Prostate gland (tissue), 2 donors: ENCODE results near the gene AIFM2. TPM values are rescaled to one million over a fixed set of nuclear protein-coding genes. Genes with fewer than 3 reads are reported as not detected.

Experiments
- DNase-seq: peaks from one replicate; pipeline ENCODE4 v3.0.0-alpha.2; 2019; ENCODE audit warnings: low spot score
- H3K27ac ChIP-seq, 2 donors: fragments of 200-600 bp; sonication (generic); 2 replicates each; pipeline ENCODE4 v1.5.1; 2017 to 2019
- H3K27me3 ChIP-seq: fragments of 200-600 bp; sonication (generic); replicated peaks from 2 replicates; pipeline ENCODE4 v1.5.1; 2019; ENCODE audit not compliant: insufficient read depth
- H3K36me3 ChIP-seq, 2 donors: fragments of 200-600 bp; sonication (generic); 1 replicate in 1 of 2; 2 replicates in 1 of 2; pipeline versions ENCODE4 v1.5.1 to v1.8.1; 2017 to 2019
- H3K4me1 ChIP-seq: fragments of 200-600 bp; sonication (generic); replicated peaks from 2 replicates; pipeline ENCODE4 v1.5.1; 2019
- H3K4me3 ChIP-seq, 2 donors: fragments of 200-600 bp; sonication (generic); 2 replicates each; pipeline ENCODE4 v1.5.1; 2017 to 2019
- H3K9me3 ChIP-seq: fragments of 200-600 bp; sonication (generic); 2 replicates; pipeline ENCODE4 v1.5.1; 2017
- POLR2A ChIP-seq: fragments of 450-650 bp; IDR thresholded peaks from one replicate; pipeline ENCODE4 v1.6.1; 2016; ENCODE audit warnings: antibody characterized with exemption, mild to moderate bottlenecking
- POLR2AphosphoS5 ChIP-seq: sonication (generic); formaldehyde crosslinking; IDR thresholded peaks from one replicate; pipeline ENCODE4 v1.6.1; 2017; ENCODE audit warnings: antibody characterized with exemption
- WGBS: methylation state at CpG from one replicate; pipeline ENCODE4 v1.1.5; 2018; 5-methylcytosine and 5-hydroxymethylcytosine counted together
- intact Hi-C: fragments of 100-400 bp; cut with DNase I; formaldehyde crosslinking; loops from one replicate; pipeline ENCODE4 v1.14.2; 2022
- total RNA-seq, 2 donors: library from RNA; depleted of rRNA; stranded (reverse); fragments of >200 nt; gene quantifications; one replicate each; pipeline ENCODE4 v1.1.0, GENCODE V29; 2016
- TF ChIP-seq, protein P1 (sequence below), 4 experiments: fragments of 200-600 bp in 2 of 4; fragments of 450-650 bp in 2 of 4; sonication (generic) in 2 of 4; IDR thresholded peaks; 1 replicate in 3 of 4; 2 replicates in 1 of 4; pipeline ENCODE4 v1.5.1; 2016 to 2019; ENCODE audit warnings: antibody characterized with exemption in 4 of 4, mild to moderate bottlenecking in 2 of 4, moderate library complexity in 2 of 4

AIFM2 gene
- total RNA-seq, 2 donors from 2014 or later = 10.7 to 12.2 TPM

DNA sequence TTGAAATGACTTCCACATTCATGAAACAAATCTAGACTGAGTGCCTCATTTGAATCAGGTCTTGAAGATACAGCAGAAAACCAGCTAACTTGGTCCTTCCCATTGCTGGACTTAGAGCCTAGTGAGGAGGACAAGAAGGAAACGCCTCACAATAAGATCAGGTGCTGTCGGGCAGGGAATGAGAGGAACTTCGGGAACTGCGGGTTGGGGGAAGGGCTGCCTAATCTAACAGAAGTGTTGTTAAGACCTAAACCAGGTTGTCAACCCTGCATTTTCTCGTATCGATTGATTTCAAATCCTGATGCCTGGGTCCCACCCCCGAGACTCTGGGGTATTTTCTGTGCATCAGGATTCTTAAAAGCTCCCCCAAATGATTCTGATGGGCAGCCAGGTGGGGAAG lies 53.7 kb downstream of the AIFM2 start:
- TF ChIP-seq, protein P1, sequence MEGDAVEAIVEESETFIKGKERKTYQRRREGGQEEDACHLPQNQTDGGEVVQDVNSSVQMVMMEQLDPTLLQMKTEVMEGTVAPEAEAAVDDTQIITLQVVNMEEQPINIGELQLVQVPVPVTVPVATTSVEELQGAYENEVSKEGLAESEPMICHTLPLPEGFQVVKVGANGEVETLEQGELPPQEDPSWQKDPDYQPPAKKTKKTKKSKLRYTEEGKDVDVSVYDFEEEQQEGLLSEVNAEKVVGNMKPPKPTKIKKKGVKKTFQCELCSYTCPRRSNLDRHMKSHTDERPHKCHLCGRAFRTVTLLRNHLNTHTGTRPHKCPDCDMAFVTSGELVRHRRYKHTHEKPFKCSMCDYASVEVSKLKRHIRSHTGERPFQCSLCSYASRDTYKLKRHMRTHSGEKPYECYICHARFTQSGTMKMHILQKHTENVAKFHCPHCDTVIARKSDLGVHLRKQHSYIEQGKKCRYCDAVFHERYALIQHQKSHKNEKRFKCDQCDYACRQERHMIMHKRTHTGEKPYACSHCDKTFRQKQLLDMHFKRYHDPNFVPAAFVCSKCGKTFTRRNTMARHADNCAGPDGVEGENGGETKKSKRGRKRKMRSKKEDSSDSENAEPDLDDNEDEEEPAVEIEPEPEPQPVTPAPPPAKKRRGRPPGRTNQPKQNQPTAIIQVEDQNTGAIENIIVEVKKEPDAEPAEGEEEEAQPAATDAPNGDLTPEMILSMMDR (IDR thresholded peaks at IDR 0.05) = no peak
- TF ChIP-seq POLR2A (no peak), POLR2AphosphoS5 (no peak)
- Histone ChIP-seq H3K36me3 (no peaks in the 10 kb centered on the region), H3K9me3 (no peaks in the 10 kb centered on the region), H3K4me3 (no peak overlapping the region), H3K27me3 (no peaks in the 10 kb centered on the region), H3K27ac (no peak overlapping the region), H3K4me1 (no peaks in the 10 kb centered on the region)
- no peak for DNase-seq
- WGBS = 86% methylated on average over 7 of the region's 7 CpGs
- intact Hi-C loops = no loop called here

DNA sequence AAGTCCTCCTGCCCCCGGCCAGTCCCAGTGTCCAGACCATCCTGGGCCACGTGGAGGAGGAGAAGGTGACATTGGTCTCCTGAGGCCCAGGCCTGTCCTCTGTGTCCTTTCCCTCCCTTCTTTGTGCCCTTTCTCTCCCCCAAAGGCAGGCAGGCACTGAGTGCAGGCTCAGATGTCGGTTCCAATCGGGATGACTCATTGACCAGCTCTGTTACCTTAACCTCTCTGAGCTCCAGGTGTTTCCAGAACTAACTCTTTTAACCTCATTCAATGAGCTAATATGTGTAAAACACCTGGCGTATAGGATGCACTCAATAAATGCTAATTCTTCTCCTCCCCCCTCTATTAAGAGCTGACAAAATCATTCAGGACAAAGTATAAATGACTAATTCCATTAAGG lies 54.3 kb downstream of the AIFM2 start:
- Histone ChIP-seq H3K9me3 (no peaks in the 10 kb centered on the region), H3K27me3 (no peaks in the 10 kb centered on the region), H3K4me3 (no peak overlapping the region), H3K27ac (no peak overlapping the region), H3K36me3 (no peaks in the 10 kb centered on the region), H3K4me1 (no peaks in the 10 kb centered on the region)
- TF ChIP-seq POLR2AphosphoS5 (no peak), POLR2A (no peak)
- TF ChIP-seq, protein P1 (IDR thresholded peaks at IDR 0.05) = no peak
- intact Hi-C loops = no loop called here
- WGBS = 92% methylated on average over 5 of the region's 5 CpGs
- DNase-seq = no peak

DNA sequence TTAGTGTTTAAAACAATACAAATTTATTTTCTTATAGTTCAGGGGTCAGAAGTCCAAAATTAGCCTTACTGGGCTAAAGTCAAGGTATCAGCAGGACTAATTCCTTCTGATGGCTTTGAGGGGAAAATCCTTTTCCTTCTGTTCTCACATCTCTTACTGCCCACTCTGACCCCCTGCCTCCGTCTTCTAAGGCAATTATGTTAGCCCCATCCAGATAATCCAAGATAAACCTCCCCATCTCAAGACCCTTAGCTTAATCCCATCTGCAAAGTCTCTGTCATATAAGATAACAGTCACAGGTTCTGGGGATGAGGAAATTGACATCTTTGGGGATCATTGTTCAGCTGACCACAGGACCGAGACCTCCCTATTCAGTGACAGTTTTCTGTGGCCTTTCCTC lies 57.7 kb downstream of the AIFM2 start:
- Histone ChIP-seq H3K27ac (no peak overlapping the region), H3K4me3 (no peak overlapping the region), H3K27me3 (no peaks in the 10 kb centered on the region), H3K9me3 (no peaks in the 10 kb centered on the region), H3K4me1 (no peaks in the 10 kb centered on the region), H3K36me3 (no peaks in the 10 kb centered on the region)
- intact Hi-C loops = no loop called here
- no peak for DNase-seq
- 97% methylated on average over 2 of the region's 2 CpGs for WGBS
- TF ChIP-seq POLR2AphosphoS5 = no peak

DNA sequence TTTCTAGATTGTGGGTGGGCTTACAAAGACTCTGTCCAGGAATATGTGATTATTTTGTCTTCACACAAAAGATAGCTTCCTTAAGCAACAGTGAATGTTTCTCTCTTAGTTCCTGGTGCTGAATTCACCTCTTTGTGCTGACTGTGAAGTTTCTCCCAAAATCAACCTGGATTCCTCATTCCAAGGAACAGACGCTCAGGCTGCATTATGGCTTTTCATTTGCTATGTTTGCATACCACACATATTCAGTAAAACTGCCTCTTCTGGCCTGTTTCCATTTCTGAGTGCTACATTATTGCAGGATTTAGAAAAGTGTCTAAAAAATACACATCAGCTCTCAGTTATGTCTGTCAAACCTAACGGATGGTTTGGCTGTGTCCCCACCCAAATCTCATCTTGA lies 58.5 kb downstream of the AIFM2 start:
- intact Hi-C loops = no loop called here
- no peak for DNase-seq
- H3K4me3 ChIP-seq = no peak overlapping the region
- H3K4me1 ChIP-seq = no peaks in the 10 kb centered on the region
- H3K9me3 ChIP-seq = no peaks in the 10 kb centered on the region
- no peak overlapping the region for H3K27ac ChIP-seq
- no peaks in the 10 kb centered on the region for H3K27me3 ChIP-seq
- WGBS = 64% methylated on average over 2 of the region's 2 CpGs
- no peaks in the 10 kb centered on the region for H3K36me3 ChIP-seq
- TF ChIP-seq POLR2A = no peak
- TF ChIP-seq POLR2AphosphoS5 = no peak
- TF ChIP-seq, protein P1 (IDR thresholded peaks at IDR 0.05) = no peak

DNA sequence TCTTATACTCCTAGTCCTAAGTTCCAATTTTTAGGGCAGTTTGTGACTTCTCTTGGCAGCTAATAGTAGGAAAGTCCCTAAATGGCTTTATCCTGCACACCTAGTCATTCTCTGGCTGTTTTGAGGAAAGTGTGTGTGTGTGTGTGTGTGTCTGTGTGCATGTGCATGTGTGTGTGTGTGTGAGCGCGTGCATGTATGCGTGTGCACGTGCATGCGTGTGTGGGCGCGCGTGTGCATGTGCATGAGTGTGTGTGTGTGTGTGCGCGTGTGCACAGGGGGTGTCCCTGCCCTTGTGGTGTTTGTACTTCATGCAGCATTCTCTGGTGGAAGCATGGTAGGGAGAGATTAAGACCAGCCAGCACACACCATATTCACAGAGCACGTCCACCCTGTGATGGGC lies 61.8 kb downstream of the AIFM2 start:
- no peaks in the 10 kb centered on the region for H3K4me1 ChIP-seq
- DNase-seq = no peak
- TF ChIP-seq, protein P1 (IDR thresholded peaks at IDR 0.05) = no peak
- TF ChIP-seq POLR2AphosphoS5 (no peak), POLR2A (no peak)
- H3K4me3 ChIP-seq = no peak overlapping the region
- H3K27me3 ChIP-seq = no peaks in the 10 kb centered on the region
- H3K27ac ChIP-seq = no peak overlapping the region
- 97% methylated on average over 11 of the region's 11 CpGs for WGBS
- H3K36me3 ChIP-seq = no peaks in the 10 kb centered on the region
- no peaks in the 10 kb centered on the region for H3K9me3 ChIP-seq
- intact Hi-C loops = no loop called here
